ENCODE measurements around the gene TXNL1.

- TF ChIP-seq CTCF (conservative IDR thresholded peaks at IDR 0.05 in 1 of 2, IDR thresholded peaks at IDR 0.05 in 1 of 2; ENCODE audit: extremely low read depth in 1 of 2, insufficient read depth in 1 of 2, low read depth in 1 of 2, low read length in 2 of 2) (no peak), EZH2 (IDR thresholded peaks at IDR 0.05; ENCODE audit: borderline replicate concordance, low read length) (no peak)
These were observed 651 bp upstream of the TXNL1 start for GRCh38 chr18:56639104-56639381.
